Ovary (tissue), 9 donors: ENCODE measurements around the gene PEAK1. TPM values are rescaled to one million over a fixed set of nuclear protein-coding genes. Genes with fewer than 3 reads are reported as not detected.

ENCODE experiments used
- DNase-seq, 5 donors: peaks; one replicate each; pipeline ENCODE4 v3.0.0-alpha.2; 2019 to 2020
- H3K27ac ChIP-seq, 2 donors: fragments of 200-600 bp; one replicate each; pipeline versions ENCODE4 v1.5.1 to v1.8.0; 2019 to 2022
- H3K27me3 ChIP-seq: fragments of 200-600 bp; one replicate; pipeline ENCODE4 v1.8.0; 2022
- H3K36me3 ChIP-seq: fragments of 200-600 bp; sonication (generic); one replicate; pipeline ENCODE4 v1.5.1; 2019
- H3K4me1 ChIP-seq: one replicate; pipeline ENCODE4 v1.8.1; 2013; ENCODE audit warnings: mild to moderate bottlenecking, moderate library complexity; ENCODE audit not compliant: insufficient read depth
- H3K4me3 ChIP-seq: fragments of 200-600 bp; sonication (generic); one replicate; pipeline ENCODE4 v1.5.1; 2017
- H3K9me3 ChIP-seq, 2 donors: fragments of 200-600 bp in 1 of 2; sonication (generic) in 1 of 2; one replicate each; pipeline versions ENCODE4 v1.5.1 to v1.8.1; 2013 to 2019; ENCODE audit warnings: mild to moderate bottlenecking in 1 of 2, moderate library complexity in 1 of 2
- EP300 ChIP-seq: sonication (generic); formaldehyde crosslinking; IDR thresholded peaks from one replicate; pipeline ENCODE4 v1.6.1; 2017; ENCODE audit warnings: antibody characterized with exemption
- POLR2A ChIP-seq: fragments of 450-650 bp; IDR thresholded peaks from one replicate; pipeline ENCODE4 v1.6.1; 2017; ENCODE audit warnings: antibody characterized with exemption, mild to moderate bottlenecking, moderate library complexity
- WGBS, 3 donors: extraction: QIAGEN DNeasy Blood & Tissue Kit in 1 of 3; methylation state at CpG; one replicate each; pipeline versions ENCODE4 v1.1.5 to v1.1.7; 2013 to 2017; 5-methylcytosine and 5-hydroxymethylcytosine counted together
- intact Hi-C, 4 donors: fragments of 100-400 bp; cut with DNase I; formaldehyde crosslinking; loops; one replicate each; pipeline versions ENCODE4 v1.11.0 to v1.15.1; 2022 to 2023
- polyA plus RNA-seq, 2 donors: library from polyadenylated mRNA; stranded (reverse); fragments of 200-250 nt in 1 of 2; fragments of 350-450 nt in 1 of 2; fragmentation: Illumina TruSeq in 1 of 2; extraction: RNeasy Lipid Tissue Mini Kit (QIAGEN cat#74804) in 1 of 2; gene quantifications; one replicate each; pipeline ENCODE4 v1.2.3, GENCODE V29; 2013 to 2014
- total RNA-seq, 7 donors: library from RNA; depleted of rRNA in 2 of 7; stranded (reverse); fragments of >200 nt in 2 of 7; fragmentation: NEBNext Ultra II Directional in 3 of 7; extraction: Animal tissue kit (Norgen Biotek cat#: 25700) in 3 of 7; gene quantifications; one replicate each; pipeline versions ENCODE4 v1.1.0 to v1.2.4, GENCODE V29; 2016 to 2023
- TF ChIP-seq, protein P1 (sequence below), 3 donors: fragments of 450-650 bp in 2 of 3; fragments of 200-600 bp in 1 of 3; IDR thresholded peaks; one replicate each; pipeline versions ENCODE4 v1.5.1 to v1.8.0; 2016 to 2022; ENCODE audit warnings: antibody characterized with exemption in 3 of 3, mild to moderate bottlenecking in 1 of 3
- donor health status: DM: no; HTN: no; CAD: no; lungs with moderate emphysema.
- donor health status: DM: no; HTN: no; CAD: no.
- donor health status: Bipolar disorder and iron deficiency.
- donor health status: DM: yes; HTN: yes; CAD: no.
- donor health status: DM: no; HTN: no; CAD: no.
- donor health status: DM: yes; HTN: yes; CAD: no.

PEAK1 gene
- total and polyA plus RNA-seq, 9 donors, result 6.6 to 48.4 (median 41.4) TPM

GRCh38 chr15:77208241-77208640 lies 211.7 kb downstream of the PEAK1 start:
- Histone ChIP-seq H3K4me1 (no peaks in the 10 kb centered on the region), H3K9me3 (no peaks in the 10 kb centered on the region), H3K27ac (no peak overlapping the region), H3K36me3 (no peaks in the 10 kb centered on the region), H3K4me3 (no peak overlapping the region), H3K27me3 (no peaks in the 10 kb centered on the region)
- intact Hi-C loops, result no loop called here
- DNase-seq, result no peak
- 96 to 98% (median 96%) methylated on average over 3 of the region's 3 CpGs for WGBS, 3 donors
- no peak for TF ChIP-seq POLR2A
- TF ChIP-seq, protein P1, sequence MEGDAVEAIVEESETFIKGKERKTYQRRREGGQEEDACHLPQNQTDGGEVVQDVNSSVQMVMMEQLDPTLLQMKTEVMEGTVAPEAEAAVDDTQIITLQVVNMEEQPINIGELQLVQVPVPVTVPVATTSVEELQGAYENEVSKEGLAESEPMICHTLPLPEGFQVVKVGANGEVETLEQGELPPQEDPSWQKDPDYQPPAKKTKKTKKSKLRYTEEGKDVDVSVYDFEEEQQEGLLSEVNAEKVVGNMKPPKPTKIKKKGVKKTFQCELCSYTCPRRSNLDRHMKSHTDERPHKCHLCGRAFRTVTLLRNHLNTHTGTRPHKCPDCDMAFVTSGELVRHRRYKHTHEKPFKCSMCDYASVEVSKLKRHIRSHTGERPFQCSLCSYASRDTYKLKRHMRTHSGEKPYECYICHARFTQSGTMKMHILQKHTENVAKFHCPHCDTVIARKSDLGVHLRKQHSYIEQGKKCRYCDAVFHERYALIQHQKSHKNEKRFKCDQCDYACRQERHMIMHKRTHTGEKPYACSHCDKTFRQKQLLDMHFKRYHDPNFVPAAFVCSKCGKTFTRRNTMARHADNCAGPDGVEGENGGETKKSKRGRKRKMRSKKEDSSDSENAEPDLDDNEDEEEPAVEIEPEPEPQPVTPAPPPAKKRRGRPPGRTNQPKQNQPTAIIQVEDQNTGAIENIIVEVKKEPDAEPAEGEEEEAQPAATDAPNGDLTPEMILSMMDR (IDR thresholded peaks at IDR 0.05), result no peak

GRCh38 chr15:77201665-77202064 lies 218.2 kb downstream of the PEAK1 start:
- Histone ChIP-seq H3K9me3 (peaks cover 0 to 3% of the 10 kb centered on the region in 2 donors), H3K27me3 (no peaks in the 10 kb centered on the region), H3K4me3 (no peak overlapping the region), H3K27ac (no peak overlapping the region), H3K4me1 (no peaks in the 10 kb centered on the region), H3K36me3 (no peaks in the 10 kb centered on the region)
- intact Hi-C loops, result no loop called here
- TF ChIP-seq EP300 (no peak), POLR2A (no peak)
- TF ChIP-seq, protein P1 (IDR thresholded peaks at IDR 0.05), result no peak
- DNase-seq, result no peak

DNA sequence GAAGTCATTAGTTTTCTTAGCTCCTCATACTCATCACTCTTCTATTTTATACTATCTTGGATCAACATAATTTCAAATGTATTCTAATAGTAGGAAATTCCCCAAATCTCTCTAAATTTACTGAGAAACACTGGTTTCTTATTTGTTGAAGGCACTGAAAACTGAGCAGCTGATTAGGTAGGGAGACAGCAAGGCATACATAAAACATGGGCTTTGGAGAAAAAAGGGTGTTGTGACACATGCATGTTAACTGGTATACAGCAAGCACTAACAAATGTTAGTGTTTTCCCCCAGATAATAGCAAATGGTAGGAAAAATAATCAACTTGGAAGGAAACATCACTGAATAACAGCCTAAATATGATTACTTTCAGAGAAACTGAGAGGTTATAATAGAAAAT lies 223.5 kb downstream of the PEAK1 start:
- TF ChIP-seq POLR2A (no peak), EP300 (no peak)
- TF ChIP-seq, protein P1 (IDR thresholded peaks at IDR 0.05), result no peak
- intact Hi-C loops, result no loop called here
- no peak for DNase-seq
- no peaks in the 10 kb centered on the region for H3K4me1 ChIP-seq
- H3K4me3 ChIP-seq, result no peak overlapping the region
- no peak overlapping the region for H3K27ac ChIP-seq
- H3K9me3 ChIP-seq, result peaks cover 0 to 3% of the 10 kb centered on the region in 2 donors
- no peaks in the 10 kb centered on the region for H3K36me3 ChIP-seq
- H3K27me3 ChIP-seq, result no peaks in the 10 kb centered on the region

DNA sequence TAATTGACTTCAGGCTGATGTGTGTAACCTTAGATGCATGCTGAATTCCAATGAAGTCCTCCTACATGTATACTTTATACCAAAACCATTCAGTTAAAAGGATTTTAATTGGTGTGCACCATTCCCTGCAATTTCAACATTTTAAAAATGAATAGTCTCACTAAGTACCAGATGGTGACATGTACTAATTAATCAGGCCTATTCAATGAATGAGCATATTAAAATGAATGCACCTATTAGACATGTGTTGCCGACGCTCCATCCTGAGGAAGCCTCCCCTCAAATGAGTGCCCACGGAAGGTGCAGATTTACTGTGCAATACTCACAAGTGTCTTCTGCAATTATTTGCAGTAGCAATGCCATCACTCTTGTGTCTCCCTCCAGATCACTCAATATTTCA lies 224.3 kb downstream of the PEAK1 start:
- intact Hi-C loops, result no loop called here
- Histone ChIP-seq H3K4me3 (no peak overlapping the region), H3K27ac (no peak overlapping the region), H3K36me3 (no peaks in the 10 kb centered on the region), H3K4me1 (no peaks in the 10 kb centered on the region), H3K9me3 (peaks cover 0 to 3% of the 10 kb centered on the region in 2 donors), H3K27me3 (no peaks in the 10 kb centered on the region)
- DNase-seq, result no peak
- WGBS, 3 donors, result 92 to 94% (median 94%) methylated on average over 3 of the region's 3 CpGs
- TF ChIP-seq, protein P1 (IDR thresholded peaks at IDR 0.05), result no peak
- no peak for TF ChIP-seq POLR2A
- no peak for TF ChIP-seq EP300

DNA sequence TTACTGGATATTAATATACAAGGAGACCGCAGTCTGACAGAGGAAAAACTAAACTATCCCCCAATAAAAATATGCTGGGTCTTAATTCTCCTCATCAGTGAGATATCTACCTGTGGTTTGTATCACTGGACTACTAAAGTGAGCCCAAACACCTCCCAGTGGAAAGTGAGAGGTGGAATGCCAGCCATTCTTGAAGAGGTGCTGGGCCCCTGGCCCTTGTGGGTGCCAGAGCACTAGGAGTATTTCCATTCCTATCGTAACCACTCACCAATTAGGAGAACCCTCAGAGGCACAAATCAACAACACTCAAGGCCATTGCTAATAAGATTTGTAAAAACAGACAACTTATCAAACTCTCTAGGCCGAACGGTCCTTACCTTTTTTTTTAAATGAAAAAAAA lies 227.5 kb downstream of the PEAK1 start:
- DNase-seq, result no peak
- no peaks in the 10 kb centered on the region for H3K27me3 ChIP-seq
- intact Hi-C loops, result no loop called here
- WGBS, 3 donors, result 55 to 71% (median 58%) methylated on average over 4 of the region's 4 CpGs
- no peak overlapping the region for H3K27ac ChIP-seq
- no peaks in the 10 kb centered on the region for H3K36me3 ChIP-seq
- no peak overlapping the region for H3K4me3 ChIP-seq
- H3K9me3 ChIP-seq, result no peaks in the 10 kb centered on the region
- TF ChIP-seq POLR2A (no peak), EP300 (no peak)
- TF ChIP-seq, protein P1 (IDR thresholded peaks at IDR 0.05), result no peak
- no peaks in the 10 kb centered on the region for H3K4me1 ChIP-seq
